OCI-LY3 (cell line): ENCODE results near the gene TLCD1.

Source experiments
- EZH2phosphoT487 ChIP-seq: fragments of 200-600 bp; shearing (Covaris generic); IDR thresholded peaks from 2 replicates; pipeline ENCODE4 v1.6.1; 2018; ENCODE audit warnings: antibody characterized with exemption, mixed run types, low read depth
- TF ChIP-seq, protein P1 (sequence below): fragments of 200-600, 300-600 bp; sonication (generic); IDR thresholded peaks from 2 replicates; pipeline ENCODE4 v1.5.1; 2014; ENCODE audit warnings: antibody characterized with exemption, low read length, low read depth

GRCh38 chr17:28710861-28711722 lies 14.9 kb downstream of the TLCD1 start:
- TF ChIP-seq, protein P1, sequence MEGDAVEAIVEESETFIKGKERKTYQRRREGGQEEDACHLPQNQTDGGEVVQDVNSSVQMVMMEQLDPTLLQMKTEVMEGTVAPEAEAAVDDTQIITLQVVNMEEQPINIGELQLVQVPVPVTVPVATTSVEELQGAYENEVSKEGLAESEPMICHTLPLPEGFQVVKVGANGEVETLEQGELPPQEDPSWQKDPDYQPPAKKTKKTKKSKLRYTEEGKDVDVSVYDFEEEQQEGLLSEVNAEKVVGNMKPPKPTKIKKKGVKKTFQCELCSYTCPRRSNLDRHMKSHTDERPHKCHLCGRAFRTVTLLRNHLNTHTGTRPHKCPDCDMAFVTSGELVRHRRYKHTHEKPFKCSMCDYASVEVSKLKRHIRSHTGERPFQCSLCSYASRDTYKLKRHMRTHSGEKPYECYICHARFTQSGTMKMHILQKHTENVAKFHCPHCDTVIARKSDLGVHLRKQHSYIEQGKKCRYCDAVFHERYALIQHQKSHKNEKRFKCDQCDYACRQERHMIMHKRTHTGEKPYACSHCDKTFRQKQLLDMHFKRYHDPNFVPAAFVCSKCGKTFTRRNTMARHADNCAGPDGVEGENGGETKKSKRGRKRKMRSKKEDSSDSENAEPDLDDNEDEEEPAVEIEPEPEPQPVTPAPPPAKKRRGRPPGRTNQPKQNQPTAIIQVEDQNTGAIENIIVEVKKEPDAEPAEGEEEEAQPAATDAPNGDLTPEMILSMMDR: no peak
- TF ChIP-seq EZH2phosphoT487: no peak
